MM.1S (cell line): ENCODE data around the gene MYO16.

ENCODE experiments used
- CTCF ChIP-seq: fragments of 300-600 bp; sonication (generic); IDR thresholded peaks from 2 replicates; pipeline ENCODE4 v1.5.1; 2016; ENCODE audit warnings: antibody characterized with exemption, low read length, mixed read lengths
- EZH2 ChIP-seq: fragments of 300-600 bp; sonication (generic); optimal IDR thresholded peaks from 2 replicates; pipeline ENCODE3; 2017; ENCODE audit warnings: low read depth, mild to moderate bottlenecking, antibody characterized with exemption, low read length, mixed read lengths

DNA sequence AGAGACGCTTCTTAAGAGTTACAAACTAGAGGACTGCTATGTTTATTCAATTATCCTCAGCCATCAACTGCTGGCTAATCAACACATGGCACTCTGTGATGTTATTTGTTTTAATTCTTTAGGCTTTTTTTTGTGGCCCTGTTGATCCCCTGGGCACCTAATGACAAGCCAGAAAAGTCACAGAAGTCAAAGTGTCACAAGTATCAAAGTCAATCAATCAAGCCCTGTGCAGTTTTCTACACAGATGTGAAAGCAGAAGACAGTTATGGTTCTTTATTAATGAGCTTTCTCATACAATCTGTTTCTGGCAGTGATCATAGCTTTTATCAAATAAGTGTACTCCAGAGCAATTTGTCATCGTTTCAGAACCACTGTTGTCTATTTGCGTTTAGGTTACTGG is 34.3 kb downstream of the MYO16 start:
- TF ChIP-seq CTCF (no peak), EZH2 (no peak)
